ENCODE data around the gene THOC2.
"Not testable (repeated sequence)": the region's sequence is repeated elsewhere in the genome, so short reads cannot be mapped to it uniquely, and the experiment has no call there.

THOC2 gene

GRCh38 chrX:123764967-123765871 lies 32.4 kb upstream of the THOC2 start:
- CTCF ChIA-PET: interaction anchor here (1.0 kb wide), 2 partner anchors 12 to 15 kb away, joined by 3 to 4 read pairs; no protein-coding TSS in a partner anchor
- TF ChIP-seq ARNT (IDR thresholded peaks at IDR 0.05) (no peak), ELF4 (IDR thresholded peaks at IDR 0.05) (no peak), TARDBP (IDR thresholded peaks at IDR 0.05) (no peak), ZNF384 (IDR thresholded peaks at IDR 0.05) (no peak), FOXM1 (IDR thresholded peaks at IDR 0.05; ENCODE audit: borderline replicate concordance) (no peak), NFRKB (IDR thresholded peaks at IDR 0.05) (no peak), SUZ12 (IDR thresholded peaks at IDR 0.05) (no peak), FOXK2 (IDR thresholded peaks at IDR 0.05) (no peak), FOXA1 (IDR thresholded peaks at IDR 0.05) (no peak), HDGF (IDR thresholded peaks at IDR 0.05; ENCODE audit: borderline replicate concordance) (no peak), BHLHE40 (IDR thresholded peaks at IDR 0.05; ENCODE audit: borderline replicate concordance) (no peak), CTBP1 (IDR thresholded peaks at IDR 0.05; ENCODE audit: borderline replicate concordance) (no peak)
- DNase-seq (ENCODE audit: extremely low spot score): peak; percentile 88
- POLR2A ChIA-PET: interaction anchor here (1.4 to 1.8 kb wide), 2 partner anchors 12 to 33 kb away, joined by 8 to 13 read pairs; partner anchors contain the start of gene THOC2

GRCh38 chrX:123759849-123760248 lies 27.0 kb upstream of the THOC2 start:
- DNase-seq (ENCODE audit: extremely low spot score); POLR2A ChIA-PET; CTCF ChIA-PET: not testable (repeated sequence)

GRCh38 chrX:123757794-123758193 lies 24.9 kb upstream of the THOC2 start:
- CTCF ChIA-PET; POLR2A ChIA-PET; DNase-seq (ENCODE audit: extremely low spot score): not testable (repeated sequence)

- no peak for DNase-seq (ENCODE audit: extremely low spot score)
- POLR2A ChIA-PET: no interaction called here
- CTCF ChIA-PET: no interaction called here
- no peak for TF ChIP-seq ARNT (IDR thresholded peaks at IDR 0.05)
- TF ChIP-seq FOXK2 (IDR thresholded peaks at IDR 0.05): no peak
- TF ChIP-seq BHLHE40 (IDR thresholded peaks at IDR 0.05; ENCODE audit: borderline replicate concordance): no peak
These were observed 23.5 kb upstream of the THOC2 start for GRCh38 chrX:123756320-123756719.

GRCh38 chrX:123755107-123755506 lies 22.3 kb upstream of the THOC2 start:
- POLR2A ChIA-PET: no interaction called here
- TF ChIP-seq FOXA1 (IDR thresholded peaks at IDR 0.05) (no peak), ELF4 (IDR thresholded peaks at IDR 0.05) (no peak), L3MBTL2 (conservative IDR thresholded peaks at IDR 0.05) (no peak), HDGF (IDR thresholded peaks at IDR 0.05; ENCODE audit: borderline replicate concordance) (no peak), ZNF384 (IDR thresholded peaks at IDR 0.05) (no peak), SP1 (IDR thresholded peaks at IDR 0.05) (no peak), FOXK2 (IDR thresholded peaks at IDR 0.05) (no peak), BHLHE40 (IDR thresholded peaks at IDR 0.05; ENCODE audit: borderline replicate concordance) (no peak), CTBP1 (IDR thresholded peaks at IDR 0.05; ENCODE audit: borderline replicate concordance) (no peak), TARDBP (IDR thresholded peaks at IDR 0.05) (no peak), NFRKB (IDR thresholded peaks at IDR 0.05) (no peak), LEF1 (IDR thresholded peaks at IDR 0.05; ENCODE audit: borderline replicate concordance) (no peak), PKNOX1 (IDR thresholded peaks at IDR 0.05) (no peak), ARNT (IDR thresholded peaks at IDR 0.05) (no peak), SUZ12 (IDR thresholded peaks at IDR 0.05) (no peak), FOXM1 (IDR thresholded peaks at IDR 0.05; ENCODE audit: borderline replicate concordance) (no peak)
- DNase-seq (ENCODE audit: extremely low spot score): no peak
- CTCF ChIA-PET: interaction anchor here (0.9 kb wide), 1 partner anchor 22 kb away, joined by 3 read pairs; no protein-coding TSS in a partner anchor

GRCh38 chrX:123753656-123754350 lies 21.0 kb upstream of the THOC2 start:
- CTCF ChIA-PET: no interaction called here
- TF ChIP-seq ZNF384 (IDR thresholded peaks at IDR 0.05) (no peak), ELF4 (IDR thresholded peaks at IDR 0.05) (no peak), LEF1 (IDR thresholded peaks at IDR 0.05; ENCODE audit: borderline replicate concordance) (no peak), FOXM1 (IDR thresholded peaks at IDR 0.05; ENCODE audit: borderline replicate concordance) (no peak), L3MBTL2 (conservative IDR thresholded peaks at IDR 0.05) (no peak), FOXK2 (IDR thresholded peaks at IDR 0.05) (no peak), FOXA1 (IDR thresholded peaks at IDR 0.05) (no peak), TARDBP (IDR thresholded peaks at IDR 0.05) (no peak), ARNT (IDR thresholded peaks at IDR 0.05) (no peak), PKNOX1 (IDR thresholded peaks at IDR 0.05) (no peak), NFRKB (IDR thresholded peaks at IDR 0.05) (no peak), HDGF (IDR thresholded peaks at IDR 0.05; ENCODE audit: borderline replicate concordance) (no peak), CTBP1 (IDR thresholded peaks at IDR 0.05; ENCODE audit: borderline replicate concordance) (no peak), BHLHE40 (IDR thresholded peaks at IDR 0.05; ENCODE audit: borderline replicate concordance) (no peak), SUZ12 (IDR thresholded peaks at IDR 0.05) (no peak), SP1 (IDR thresholded peaks at IDR 0.05) (no peak)
- no peak for DNase-seq (ENCODE audit: extremely low spot score)
- POLR2A ChIA-PET: no interaction called here

GRCh38 chrX:123749643-123750042 lies 16.8 kb upstream of the THOC2 start:
- CTCF ChIA-PET: no interaction called here
- no peak for DNase-seq (ENCODE audit: extremely low spot score)
- POLR2A ChIA-PET: no interaction called here
- TF ChIP-seq FOXK2 (IDR thresholded peaks at IDR 0.05) (no peak), SP1 (IDR thresholded peaks at IDR 0.05) (no peak), LEF1 (IDR thresholded peaks at IDR 0.05; ENCODE audit: borderline replicate concordance) (no peak), TARDBP (IDR thresholded peaks at IDR 0.05) (no peak), ZNF384 (IDR thresholded peaks at IDR 0.05) (no peak), CTBP1 (IDR thresholded peaks at IDR 0.05; ENCODE audit: borderline replicate concordance) (no peak), FOXM1 (IDR thresholded peaks at IDR 0.05; ENCODE audit: borderline replicate concordance) (no peak), HDGF (IDR thresholded peaks at IDR 0.05; ENCODE audit: borderline replicate concordance) (no peak)

Data from HEK293T (cell line).